ENCODE results near the gene SPEG. TPM values are rescaled to one million over a fixed set of nuclear protein-coding genes. Genes with fewer than 3 reads are reported as not detected.
A peak's percentile ranks its signal among the peaks of the same experiment; 100 is the strongest.

The SPEG gene
- total and polyA plus RNA-seq, 2 of the 13 experiments (the other 11 are each of a cell fraction or from before 2014, with no cell fraction given) = 0.18 to 0.24 TPM

DNA sequence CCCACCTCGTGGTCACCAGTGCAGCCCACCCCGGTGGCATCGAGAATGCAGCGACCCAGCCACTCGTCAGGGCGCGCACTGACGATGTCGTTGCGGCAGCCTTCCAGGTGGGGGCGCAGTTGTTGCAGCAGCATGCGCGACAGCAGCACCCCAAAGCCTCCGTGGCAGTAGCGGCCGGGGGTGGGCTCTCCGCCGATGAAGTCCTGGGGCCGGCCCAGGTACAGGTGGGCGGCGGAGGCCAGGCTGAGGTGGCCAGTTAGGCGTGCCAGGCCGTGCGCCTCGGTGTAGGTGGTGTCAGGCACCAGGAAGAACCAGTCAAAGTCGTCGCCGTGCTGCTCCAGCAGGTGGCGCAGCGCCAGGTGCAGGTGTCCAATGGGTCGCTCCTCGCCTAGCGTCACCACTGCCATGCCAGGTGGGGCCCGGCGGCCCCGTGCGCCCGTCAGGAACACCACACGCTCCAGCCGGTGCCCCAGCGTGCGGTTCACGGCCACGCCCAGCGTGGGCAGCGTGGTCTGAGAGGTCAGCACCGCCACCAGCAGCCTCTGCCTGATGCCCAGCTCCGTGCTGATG lies 107.1 kb downstream of the SPEG start (continued):
- TF ChIP-seq DMTF1 (CRISPR knock-in tag; IDR thresholded peaks at IDR 0.05) (peak; percentile 27; the same call in 1 of the 2 replicates), RXRA (CRISPR knock-in tag; IDR thresholded peaks at IDR 0.05) (peak; percentile 89), KLF12 (CRISPR knock-in tag; IDR thresholded peaks at IDR 0.05; ENCODE audit: borderline replicate concordance) (no peak), NFE2 (CRISPR knock-in tag; IDR thresholded peaks at IDR 0.05) (no peak), TP53 (CRISPR knock-in tag; conservative IDR thresholded peaks at IDR 0.05) (no peak), SNAPC5 (CRISPR knock-in tag; IDR thresholded peaks at IDR 0.05; ENCODE audit: borderline replicate concordance) (no peak), TSC22D2 (CRISPR knock-in tag; IDR thresholded peaks at IDR 0.05; ENCODE audit: borderline replicate concordance) (peak; percentile 46; the same call in 1 of the 2 replicates), KLF16 (CRISPR knock-in tag; IDR thresholded peaks at IDR 0.05) (peak in 1 of 2 experiments; percentile 53; a peak in 2 of 4 replicates), NFKBIZ (CRISPR knock-in tag; IDR thresholded peaks at IDR 0.05) (no peak), SP1 (IDR thresholded peaks at IDR 0.05) (no peak), SP1 (CRISPR knock-in tag; IDR thresholded peaks at IDR 0.05) (peak; percentile 45), ZNF773 (CRISPR knock-in tag; IDR thresholded peaks at IDR 0.05; ENCODE audit: borderline replicate concordance) (no peak), NCOR1 (IDR thresholded peaks at IDR 0.05; ENCODE audit: borderline replicate concordance, low read length) (no peak)
- TF ChIP-seq, protein P1, sequence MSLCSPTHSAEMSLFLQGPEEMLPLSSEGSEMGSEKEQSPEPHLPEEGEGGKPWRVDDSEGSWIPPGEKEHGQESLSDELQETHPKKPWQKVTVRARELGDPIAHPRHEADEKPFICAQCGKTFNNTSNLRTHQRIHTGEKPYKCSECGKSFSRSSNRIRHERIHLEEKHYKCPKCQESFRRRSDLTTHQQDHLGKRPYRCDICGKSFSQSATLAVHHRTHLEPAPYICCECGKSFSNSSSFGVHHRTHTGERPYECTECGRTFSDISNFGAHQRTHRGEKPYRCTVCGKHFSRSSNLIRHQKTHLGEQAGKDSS (CRISPR knock-in tag; IDR thresholded peaks at IDR 0.05; ENCODE audit: borderline replicate concordance, low read depth) = peak; percentile 96; the same call in 1 of the 2 replicates
- TF ChIP-seq, protein P2, sequence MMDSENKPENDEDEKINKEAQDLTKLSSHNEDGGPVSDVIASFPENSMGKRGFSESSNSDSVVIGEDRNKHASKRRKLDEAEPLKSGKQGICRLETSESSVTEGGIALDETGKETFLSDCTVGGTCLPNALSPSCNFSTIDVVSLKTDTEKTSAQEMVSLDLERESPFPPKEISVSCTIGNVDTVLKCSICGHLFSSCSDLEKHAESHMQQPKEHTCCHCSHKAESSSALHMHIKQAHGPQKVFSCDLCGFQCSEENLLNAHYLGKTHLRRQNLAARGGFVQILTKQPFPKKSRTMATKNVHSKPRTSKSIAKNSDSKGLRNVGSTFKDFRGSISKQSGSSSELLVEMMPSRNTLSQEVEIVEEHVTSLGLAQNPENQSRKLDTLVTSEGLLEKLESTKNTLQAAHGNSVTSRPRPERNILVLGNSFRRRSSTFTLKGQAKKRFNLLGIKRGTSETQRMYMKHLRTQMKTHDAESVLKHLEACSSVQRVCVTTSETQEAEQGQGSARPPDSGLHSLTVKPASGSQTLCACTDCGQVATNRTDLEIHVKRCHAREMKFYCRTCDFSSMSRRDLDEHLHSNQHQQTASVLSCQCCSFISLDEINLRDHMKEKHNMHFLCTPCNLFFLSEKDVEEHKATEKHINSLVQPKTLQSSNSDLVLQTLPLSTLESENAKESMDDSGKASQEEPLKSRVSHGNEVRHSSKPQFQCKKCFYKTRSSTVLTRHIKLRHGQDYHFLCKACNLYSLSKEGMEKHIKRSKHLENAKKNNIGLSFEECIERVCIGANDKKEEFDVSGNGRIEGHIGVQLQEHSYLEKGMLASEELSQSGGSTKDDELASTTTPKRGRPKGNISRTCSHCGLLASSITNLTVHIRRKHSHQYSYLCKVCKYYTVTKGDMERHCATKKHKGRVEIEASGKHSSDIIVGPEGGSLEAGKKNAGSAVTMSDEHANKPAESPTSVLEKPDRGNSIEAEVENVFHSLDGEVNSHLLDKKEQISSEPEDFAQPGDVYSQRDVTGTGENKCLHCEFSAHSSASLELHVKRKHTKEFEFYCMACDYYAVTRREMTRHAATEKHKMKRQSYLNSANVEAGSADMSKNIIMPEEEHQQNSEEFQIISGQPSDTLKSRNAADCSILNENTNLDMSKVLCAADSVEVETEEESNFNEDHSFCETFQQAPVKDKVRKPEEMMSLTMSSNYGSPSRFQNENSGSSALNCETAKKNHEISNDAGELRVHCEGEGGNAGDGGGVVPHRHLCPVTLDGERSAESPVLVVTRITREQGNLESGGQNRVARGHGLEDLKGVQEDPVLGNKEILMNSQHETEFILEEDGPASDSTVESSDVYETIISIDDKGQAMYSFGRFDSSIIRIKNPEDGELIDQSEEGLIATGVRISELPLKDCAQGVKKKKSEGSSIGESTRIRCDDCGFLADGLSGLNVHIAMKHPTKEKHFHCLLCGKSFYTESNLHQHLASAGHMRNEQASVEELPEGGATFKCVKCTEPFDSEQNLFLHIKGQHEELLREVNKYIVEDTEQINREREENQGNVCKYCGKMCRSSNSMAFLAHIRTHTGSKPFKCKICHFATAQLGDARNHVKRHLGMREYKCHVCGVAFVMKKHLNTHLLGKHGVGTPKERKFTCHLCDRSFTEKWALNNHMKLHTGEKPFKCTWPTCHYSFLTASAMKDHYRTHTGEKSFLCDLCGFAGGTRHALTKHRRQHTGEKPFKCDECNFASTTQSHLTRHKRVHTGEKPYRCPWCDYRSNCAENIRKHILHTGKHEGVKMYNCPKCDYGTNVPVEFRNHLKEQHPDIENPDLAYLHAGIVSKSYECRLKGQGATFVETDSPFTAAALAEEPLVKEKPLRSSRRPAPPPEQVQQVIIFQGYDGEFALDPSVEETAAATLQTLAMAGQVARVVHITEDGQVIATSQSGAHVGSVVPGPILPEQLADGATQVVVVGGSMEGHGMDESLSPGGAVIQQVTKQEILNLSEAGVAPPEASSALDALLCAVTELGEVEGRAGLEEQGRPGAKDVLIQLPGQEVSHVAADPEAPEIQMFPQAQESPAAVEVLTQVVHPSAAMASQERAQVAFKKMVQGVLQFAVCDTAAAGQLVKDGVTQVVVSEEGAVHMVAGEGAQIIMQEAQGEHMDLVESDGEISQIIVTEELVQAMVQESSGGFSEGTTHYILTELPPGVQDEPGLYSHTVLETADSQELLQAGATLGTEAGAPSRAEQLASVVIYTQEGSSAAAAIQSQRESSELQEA (CRISPR knock-in tag; IDR thresholded peaks at IDR 0.05; ENCODE audit: not compliant biosample characterization) = peak; percentile 55
- TF ChIP-seq, protein P3, sequence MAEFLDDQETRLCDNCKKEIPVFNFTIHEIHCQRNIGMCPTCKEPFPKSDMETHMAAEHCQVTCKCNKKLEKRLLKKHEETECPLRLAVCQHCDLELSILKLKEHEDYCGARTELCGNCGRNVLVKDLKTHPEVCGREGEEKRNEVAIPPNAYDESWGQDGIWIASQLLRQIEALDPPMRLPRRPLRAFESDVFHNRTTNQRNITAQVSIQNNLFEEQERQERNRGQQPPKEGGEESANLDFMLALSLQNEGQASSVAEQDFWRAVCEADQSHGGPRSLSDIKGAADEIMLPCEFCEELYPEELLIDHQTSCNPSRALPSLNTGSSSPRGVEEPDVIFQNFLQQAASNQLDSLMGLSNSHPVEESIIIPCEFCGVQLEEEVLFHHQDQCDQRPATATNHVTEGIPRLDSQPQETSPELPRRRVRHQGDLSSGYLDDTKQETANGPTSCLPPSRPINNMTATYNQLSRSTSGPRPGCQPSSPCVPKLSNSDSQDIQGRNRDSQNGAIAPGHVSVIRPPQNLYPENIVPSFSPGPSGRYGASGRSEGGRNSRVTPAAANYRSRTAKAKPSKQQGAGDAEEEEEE (CRISPR knock-in tag; IDR thresholded peaks at IDR 0.05; ENCODE audit: borderline replicate concordance) = peak; percentile 79; the same call in 1 of the 2 replicates
